Right renal cortex interstitium (tissue), 3 donors: ENCODE results near the gene GDE1. TPM values are rescaled to one million over a fixed set of nuclear protein-coding genes. Genes with fewer than 3 reads are reported as not detected.

Experiments
- DNase-seq, 3 donors: peaks; one replicate each; pipeline ENCODE4 v3.0.0-alpha.2; 2013; ENCODE audit warnings: low read depth in 3 of 3, low spot score in 2 of 3
- polyA plus RNA-seq, 3 donors: library from polyadenylated mRNA; unstranded; fragments of 120-200 nt; gene quantifications; one replicate each; pipeline ENCODE4 v1.2.1, GENCODE V29; 2013; ENCODE audit not compliant: insufficient read length in 3 of 3

The GDE1 gene
- polyA plus RNA-seq, 3 donors: 76.7 to 84.2 (median 81.7) TPM

DNA sequence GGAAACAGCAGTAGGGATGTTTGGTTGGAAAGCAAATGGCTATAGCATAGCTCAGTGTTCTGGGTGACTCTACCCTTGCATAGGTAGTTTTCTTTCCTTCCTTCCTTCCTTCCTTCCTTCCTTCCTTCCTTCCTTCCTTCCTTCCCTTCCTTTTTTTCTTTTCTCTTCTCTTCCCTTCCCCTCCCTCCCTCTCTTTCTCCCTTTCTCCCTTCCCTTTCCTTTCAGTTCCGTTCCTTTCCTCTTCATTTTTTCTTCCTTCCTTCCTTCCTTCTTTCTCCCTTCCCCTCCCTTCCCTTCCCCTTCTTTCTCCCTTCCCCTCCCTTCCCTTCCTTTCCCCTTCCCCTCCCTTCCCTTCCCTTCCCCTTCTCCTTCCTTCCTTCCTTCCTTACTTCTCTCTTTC lies 31.3 kb downstream of the GDE1 start:
- DNase-seq: no peak

DNA sequence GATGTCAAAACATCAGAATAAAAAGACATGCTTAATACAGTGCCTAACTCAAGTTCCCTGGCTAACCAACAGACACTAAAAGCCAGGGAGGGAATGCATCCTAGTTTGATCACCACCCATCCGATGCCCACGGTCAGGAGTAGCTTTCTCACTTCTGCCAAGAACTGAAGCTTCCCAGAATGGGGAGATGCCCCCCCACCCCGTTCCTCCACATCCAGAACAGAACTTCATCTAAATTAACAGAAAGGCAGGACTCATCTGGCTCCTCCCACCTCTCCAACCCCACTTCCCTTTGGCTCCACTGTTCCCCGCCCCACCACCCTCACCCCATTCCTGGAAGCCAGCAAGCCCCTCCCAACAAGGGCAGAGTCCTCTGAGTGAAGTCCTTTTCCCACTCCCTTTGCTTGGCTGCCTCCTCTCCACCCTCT lies 33.7 kb downstream of the GDE1 start:
- DNase-seq: no peak

DNA sequence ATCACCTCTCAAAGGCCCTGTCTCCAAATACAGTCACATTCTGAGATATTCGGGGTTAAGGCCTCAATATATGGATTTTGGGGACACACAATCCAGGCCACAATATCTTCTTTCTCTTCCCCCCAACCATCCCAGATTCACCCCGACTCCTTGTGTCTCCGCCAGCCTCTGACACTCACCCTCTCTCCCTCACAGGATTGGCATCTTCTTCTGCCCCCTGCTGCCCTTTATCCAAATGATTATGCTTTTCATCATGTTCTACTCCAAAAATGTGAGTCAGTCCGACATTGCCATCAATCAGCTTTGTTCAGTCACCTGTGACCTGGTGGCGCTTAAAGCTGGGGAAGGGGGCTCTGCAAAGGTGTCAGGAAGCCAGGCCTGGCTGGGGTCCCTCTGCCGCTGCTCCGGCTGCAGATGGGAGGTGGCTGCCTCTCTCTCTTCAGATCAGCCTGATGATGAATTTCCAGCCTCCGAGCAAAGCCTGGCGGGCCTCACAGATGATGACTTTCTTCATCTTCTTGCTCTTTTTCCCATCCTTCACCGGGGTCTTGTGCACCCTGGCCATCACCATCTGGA lies 35.1 kb downstream of the GDE1 start:
- no peak for DNase-seq

DNA sequence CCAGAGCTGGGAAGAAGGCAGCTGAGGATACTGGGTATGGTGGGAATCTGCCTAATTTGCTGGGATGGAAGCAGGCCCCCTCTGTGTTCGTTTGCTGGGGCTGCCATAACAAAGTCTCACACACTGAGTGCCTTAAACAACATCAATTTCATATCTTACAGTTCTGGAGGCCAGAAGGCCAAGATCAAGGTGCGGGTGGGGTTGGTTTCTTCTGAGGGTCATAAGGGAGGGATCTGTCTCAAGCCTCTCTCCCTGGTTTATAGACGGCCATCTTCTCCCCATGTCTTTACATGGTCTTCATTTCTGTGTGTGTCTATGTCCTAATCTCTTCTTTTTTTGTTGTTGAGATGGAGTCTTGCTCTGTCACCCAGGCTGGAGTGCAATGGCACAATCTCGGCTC lies 35.8 kb downstream of the GDE1 start:
- DNase-seq: no peak

DNA sequence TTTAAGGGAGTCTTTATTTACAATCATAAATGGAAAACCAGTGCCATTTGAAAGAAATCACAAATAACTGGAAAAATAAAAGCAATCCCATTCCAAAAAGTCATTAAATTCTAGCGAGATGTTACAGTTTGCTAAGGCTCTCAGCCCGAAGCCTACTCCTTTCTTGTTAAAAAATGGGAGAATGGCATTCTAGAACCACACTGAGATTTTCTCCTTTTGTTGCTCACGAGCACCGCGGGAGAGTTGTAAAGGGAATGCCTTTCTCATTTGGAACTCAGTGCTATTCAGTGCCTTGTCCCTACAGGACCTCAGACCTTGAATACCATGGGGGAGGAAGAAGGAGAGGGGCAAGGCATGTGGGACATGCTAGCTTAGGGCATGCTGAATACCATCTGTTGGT lies 36.3 kb downstream of the GDE1 start:
- DNase-seq: no peak

DNA sequence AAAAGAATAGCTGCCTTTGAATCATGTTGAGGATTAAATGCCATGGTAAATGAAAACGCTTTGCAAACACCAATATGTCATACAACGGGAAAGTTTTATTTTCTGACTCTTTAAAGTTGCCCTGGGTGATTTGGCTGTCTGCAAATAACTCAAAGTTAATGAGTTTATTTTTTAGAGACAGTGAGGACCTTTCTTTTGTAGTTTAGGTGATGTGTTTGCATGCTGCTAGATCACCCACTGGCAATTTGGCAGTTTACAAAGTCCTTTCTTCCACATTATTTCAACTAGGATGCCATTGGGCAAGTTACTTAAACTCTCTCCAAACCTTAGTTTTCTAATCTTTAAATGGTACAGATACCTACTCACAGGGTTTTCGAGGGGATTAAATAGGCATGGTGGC lies 37.8 kb downstream of the GDE1 start:
- no peak for DNase-seq

DNA sequence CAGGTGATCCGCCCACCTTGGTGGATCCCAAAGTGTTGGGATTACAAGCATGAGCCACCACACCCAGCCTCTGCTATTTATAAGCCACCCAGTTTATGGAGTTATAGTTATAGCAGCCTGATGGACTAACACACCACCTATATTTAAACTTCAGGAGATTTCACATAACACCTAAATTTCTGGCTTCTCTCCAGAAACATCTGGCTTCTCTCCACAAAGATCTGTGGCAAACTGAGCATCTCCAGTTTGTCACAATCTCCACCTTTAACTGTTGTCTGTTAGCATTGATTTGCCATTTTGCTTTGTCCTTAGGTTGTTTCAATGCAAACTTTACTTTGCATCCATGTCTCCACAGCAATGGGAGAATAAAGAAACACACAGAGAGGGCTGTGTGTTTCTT lies 39.6 kb downstream of the GDE1 start:
- DNase-seq: no peak

DNA sequence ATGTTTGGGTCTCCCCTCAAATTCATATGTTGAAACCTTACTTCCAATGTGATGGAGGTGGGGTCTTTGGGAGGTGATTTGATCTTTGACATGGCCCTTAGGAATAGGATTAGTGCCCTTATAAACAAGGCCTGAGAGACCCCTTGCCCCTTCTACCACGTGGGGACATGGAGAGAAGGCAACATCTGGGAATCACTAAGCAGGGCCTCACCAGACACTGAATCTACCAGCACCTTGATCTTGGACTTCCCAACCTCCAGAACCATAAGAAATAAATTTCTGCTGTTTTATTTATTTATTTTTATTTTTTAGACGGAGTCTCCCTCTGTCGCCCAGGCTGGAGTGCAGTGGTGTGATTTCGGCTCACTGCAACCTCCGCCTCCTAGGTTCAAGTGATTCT lies 40.1 kb downstream of the GDE1 start:
- no peak for DNase-seq

DNA sequence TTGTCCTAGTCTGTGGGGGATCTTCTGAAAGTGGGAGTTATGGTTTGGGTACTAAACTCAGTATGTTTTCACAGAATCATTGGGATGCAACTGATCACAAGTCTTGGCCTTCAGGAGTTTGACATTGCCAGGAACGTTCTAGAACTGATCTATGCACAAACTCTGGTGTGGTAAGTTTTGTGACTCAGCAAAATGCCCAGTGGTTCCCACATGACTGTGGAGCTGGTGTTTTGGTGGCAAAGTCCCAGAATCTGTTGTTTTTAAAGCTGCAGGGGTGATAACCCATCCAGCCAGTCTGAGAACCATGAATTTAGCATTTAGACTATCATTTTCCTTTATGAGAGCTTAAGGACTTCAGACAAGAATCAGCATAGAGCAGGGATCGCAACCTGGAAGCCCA lies 40.6 kb downstream of the GDE1 start:
- DNase-seq: no peak

DNA sequence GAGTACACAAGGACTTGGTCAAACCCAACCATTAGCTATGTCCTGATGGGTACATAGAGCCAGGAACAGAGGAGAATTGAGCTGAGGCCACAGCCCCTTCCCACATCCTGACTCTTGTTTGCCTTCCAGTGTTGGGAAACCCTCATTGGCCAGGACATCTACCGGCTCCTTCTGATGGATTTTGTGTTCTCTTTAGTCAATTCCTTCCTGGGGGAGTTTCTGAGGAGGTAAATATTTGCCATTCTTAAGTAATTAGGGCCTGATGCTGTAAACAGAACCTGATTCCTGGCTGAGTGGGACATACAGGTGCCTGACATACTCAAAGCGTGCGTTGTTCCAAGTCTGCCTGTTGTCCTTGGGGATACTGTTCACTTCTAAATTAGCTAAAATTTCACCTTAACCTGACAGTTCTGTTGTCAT lies 42.6 kb downstream of the GDE1 start:
- no peak for DNase-seq

DNA sequence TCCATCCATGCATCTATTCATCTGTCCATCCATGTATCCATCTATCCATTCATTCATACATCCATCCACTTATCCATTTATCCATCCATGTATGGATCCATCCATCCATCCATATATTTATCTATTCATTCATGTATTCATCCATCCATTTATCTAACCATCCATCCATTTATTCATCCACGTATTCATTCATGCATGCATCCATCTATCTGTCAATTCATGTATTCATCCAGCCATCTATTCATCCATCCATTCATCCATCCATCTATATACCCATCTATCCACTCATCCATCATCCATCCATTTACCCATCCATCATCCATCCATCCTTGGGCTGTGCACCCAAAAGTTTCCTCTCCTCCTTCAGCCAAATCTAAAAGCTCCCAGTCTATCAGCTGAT lies 43.4 kb downstream of the GDE1 start:
- DNase-seq: no peak

DNA sequence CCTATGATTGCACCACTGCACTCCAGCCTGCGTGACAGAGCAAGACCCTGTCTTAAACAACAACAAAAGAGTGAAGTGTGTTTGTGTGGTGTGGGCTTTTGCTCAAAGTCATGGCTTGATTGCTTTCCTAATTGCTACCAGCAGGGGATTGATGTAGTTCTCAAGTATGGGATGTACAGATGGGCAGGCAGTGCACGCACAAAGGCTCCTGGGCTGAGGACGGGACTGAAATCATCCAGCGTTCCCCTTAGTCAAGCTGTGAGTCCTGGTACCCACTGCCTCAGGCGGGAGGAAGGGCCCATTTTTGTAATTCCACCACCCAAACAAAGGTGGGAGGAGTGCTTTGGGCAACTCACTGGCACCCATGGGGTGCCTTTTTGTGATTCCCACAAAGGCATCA lies 47.3 kb downstream of the GDE1 start:
- no peak for DNase-seq

DNA sequence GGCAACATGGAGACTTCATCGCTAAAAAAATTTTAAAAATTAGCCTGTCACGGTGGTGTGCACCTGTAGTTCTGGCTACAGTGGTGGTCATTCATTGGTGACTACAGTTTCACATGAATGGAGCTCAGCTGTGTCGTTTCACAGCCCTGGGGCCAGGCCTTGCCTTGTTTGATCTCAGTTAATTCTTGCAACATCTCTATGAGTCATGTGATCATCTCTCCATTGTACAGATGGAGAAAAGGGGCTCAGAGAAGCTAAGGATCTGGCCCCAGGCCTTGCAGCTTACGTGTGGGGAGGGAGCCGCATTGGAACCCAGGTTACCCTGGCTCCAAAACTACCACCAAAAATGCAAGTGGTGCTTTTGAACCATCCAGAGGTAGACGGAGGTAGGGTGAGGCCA lies 49.4 kb downstream of the GDE1 start:
- no peak for DNase-seq

DNA sequence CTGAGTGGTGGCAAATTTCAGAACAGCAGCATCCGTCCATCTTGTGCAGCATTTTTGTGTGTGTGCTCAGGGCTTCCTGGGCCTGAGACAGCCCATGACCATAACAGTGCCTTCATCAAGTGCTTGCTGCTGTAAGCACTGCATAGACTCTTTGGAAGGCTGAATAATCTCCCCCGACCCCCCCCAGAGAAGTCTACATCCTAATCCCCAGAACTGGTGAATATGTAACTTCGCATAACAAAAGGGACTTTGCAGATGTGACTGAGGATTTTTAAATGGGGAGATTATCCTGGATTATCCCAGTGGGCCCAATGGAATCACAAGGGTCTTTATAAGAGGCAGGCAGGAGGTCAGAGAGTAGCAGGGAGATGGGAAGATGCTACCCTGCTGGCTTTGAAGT lies 53.6 kb downstream of the GDE1 start:
- DNase-seq: no peak

DNA sequence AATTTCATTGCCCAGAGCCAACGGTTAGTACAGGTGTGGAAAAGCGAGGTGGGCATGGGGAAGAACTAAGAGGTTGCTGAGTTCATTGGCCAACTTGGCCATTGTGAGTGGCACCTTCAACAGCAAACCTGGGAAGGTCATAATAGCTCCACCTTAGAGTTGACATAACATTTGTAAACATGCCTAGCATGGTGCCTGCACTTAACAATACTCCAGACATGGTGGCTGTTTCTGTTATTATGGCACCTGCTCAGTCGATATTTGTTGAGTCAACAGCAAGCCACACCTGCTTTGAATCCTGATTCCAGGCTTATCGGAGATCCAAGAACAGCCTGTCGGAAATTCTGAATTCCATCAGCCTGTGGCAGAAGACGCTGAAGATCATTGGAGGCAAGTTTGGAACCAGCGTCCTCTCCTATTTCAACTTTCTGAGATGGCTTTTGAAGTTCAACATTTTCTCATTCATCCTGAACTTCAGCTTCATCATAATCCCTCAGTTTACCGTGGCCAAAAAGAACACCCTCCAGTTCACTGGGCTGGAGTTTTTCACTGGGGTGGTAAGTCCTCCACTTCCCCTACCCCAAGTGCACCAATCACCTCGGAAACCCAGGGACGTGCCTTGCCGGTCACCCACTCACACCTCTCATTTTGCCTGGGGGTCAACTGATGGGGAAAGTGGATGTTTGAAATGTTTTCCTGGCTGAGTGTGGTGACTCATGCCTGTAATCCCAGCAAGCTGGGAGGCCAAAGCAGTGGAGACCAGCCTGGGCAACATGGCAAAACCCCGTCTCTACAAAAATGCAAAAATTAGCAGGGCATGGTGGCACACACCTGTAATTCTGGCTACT lies 58.2 kb downstream of the GDE1 start:
- DNase-seq: no peak

DNA sequence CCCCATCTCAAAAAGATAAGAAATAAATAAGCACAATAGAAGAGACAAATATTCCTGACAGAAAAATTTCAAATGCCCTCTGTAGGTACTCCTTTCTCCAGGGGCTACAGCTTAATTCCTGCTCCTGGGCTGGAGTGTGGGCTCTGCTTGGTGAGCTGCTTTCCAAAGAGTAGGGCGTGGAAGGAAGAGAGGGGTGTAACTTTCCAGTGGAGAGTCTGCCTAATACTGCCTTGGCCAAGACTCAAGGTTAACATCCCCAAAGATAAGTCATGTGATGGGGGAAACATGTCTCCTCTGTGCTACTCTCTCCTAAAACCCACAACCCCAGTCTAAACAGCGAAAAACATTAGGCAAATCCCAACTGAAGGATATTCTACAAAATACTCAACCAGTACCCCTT lies 61.5 kb downstream of the GDE1 start:
- DNase-seq: no peak

DNA sequence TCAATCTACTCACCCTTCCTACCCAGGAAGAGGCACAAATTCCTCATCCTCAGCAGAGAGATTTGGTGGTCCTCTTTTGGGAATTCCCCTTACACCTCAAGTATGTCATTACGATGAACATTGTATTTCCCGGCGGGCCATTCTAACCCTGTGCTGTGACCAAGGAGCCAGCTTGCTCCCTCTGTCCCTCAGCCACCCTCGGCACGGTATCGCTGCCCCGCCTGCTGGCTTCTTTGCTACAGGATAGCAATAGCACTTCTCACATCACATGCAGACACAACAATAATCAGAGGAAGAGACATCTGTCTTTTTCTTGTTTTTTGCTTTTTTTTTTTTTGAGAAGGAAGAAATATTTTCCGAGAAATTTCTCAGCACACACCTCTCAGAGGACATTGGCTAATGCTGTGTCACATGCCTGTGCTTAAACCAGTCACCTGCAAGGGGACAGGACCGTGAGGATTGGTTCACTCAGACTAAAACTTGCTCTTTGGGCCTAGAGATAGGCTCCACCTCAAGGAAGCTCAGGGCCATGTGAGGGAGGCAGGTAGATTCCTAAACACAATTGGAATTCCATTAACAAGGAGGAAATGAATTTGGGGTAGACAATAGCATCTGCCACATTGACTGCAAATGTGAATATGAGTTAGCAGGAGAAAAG lies 63.0 kb downstream of the GDE1 start:
- DNase-seq: no peak

Other genes with a start within 250 kb of the GDE1 start
- gene CLEC19A, start 236.4 kb downstream of the GDE1 start, polyA plus RNA-seq: under 1 TPM in 1 of 3 donors, not detected in 2; 0.11 TPM
- gene TMC5, start 104.2 kb downstream of the GDE1 start, polyA plus RNA-seq: under 1 TPM; 0.55 to 0.75 (median 0.57) TPM
- 10 to 100 TPM; 22.2 to 24.6 (median 22.6) TPM for gene CCP110, start 1.8 kb upstream of the GDE1 start, polyA plus RNA-seq
- 10 to 100 TPM; 60.8 to 64.7 (median 63.9) TPM for gene VPS35L, start 33.6 kb upstream of the GDE1 start, polyA plus RNA-seq
- 10 to 100 TPM; 43.6 to 45.2 (median 44.1) TPM for gene KNOP1, start 196.1 kb upstream of the GDE1 start, polyA plus RNA-seq
- gene IQCK, start 196.2 kb upstream of the GDE1 start, polyA plus RNA-seq: 10 to 100 TPM; 49.5 to 53.9 (median 49.9) TPM